Fibroblast of lung (primary cell): ENCODE results near the gene ZCWPW2.

Source experiments
- EZH2 ChIP-seq: IDR thresholded peaks from 2 replicates; pipeline ENCODE4 v1.5.1; 2012; ENCODE audit warnings: low read length, control low read depth, mild to moderate bottlenecking; ENCODE audit errors: missing control alignments
- TF ChIP-seq, protein P1 (sequence below), 2 donors: IDR thresholded peaks in 1 of 2; conservative IDR thresholded peaks in 1 of 2; 1 replicate in 1 of 2; 2 replicates in 1 of 2; pipeline ENCODE4 v1.5.1; 2011 to 2012; ENCODE audit warnings: low read length in 2 of 2, control low read depth in 1 of 2, inconsistent platforms in 1 of 2, low read depth in 1 of 2, mild to moderate bottlenecking in 1 of 2

DNA sequence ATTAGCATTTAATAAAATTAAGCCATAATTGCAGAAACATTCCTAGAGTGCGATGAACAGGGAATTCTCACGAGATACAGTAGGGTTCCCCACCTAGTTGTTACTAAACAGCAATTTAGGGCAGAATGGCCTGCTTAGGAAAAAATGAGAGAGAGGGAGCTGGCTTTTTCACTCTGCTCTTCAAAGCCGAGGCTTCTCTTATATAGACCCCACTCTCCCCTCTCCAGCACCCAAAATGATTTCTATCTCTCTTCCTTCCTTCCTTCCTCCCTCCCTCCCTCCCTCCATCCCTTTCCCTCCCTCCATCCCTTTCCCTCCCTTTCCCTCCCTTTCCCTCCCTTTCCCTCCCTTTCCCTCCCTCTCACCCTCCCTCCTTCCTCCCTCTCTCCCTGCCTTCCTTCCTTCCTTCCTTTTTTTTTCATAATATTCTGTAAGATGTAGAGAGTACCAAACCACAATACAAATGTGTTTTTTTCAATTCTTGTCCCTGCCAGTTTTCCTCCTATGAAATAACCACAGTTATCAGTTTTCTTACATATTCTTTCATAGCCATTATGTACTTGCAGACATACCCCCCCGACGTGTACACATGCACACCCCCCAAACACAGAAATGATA, 48.1 kb upstream of the ZCWPW2 start:
- TF ChIP-seq, protein P1, sequence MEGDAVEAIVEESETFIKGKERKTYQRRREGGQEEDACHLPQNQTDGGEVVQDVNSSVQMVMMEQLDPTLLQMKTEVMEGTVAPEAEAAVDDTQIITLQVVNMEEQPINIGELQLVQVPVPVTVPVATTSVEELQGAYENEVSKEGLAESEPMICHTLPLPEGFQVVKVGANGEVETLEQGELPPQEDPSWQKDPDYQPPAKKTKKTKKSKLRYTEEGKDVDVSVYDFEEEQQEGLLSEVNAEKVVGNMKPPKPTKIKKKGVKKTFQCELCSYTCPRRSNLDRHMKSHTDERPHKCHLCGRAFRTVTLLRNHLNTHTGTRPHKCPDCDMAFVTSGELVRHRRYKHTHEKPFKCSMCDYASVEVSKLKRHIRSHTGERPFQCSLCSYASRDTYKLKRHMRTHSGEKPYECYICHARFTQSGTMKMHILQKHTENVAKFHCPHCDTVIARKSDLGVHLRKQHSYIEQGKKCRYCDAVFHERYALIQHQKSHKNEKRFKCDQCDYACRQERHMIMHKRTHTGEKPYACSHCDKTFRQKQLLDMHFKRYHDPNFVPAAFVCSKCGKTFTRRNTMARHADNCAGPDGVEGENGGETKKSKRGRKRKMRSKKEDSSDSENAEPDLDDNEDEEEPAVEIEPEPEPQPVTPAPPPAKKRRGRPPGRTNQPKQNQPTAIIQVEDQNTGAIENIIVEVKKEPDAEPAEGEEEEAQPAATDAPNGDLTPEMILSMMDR (conservative IDR thresholded peaks at IDR 0.05 in 1 of 2, IDR thresholded peaks at IDR 0.05 in 1 of 2; ENCODE audit: low read depth in 1 of 2, low read length in 2 of 2), result no peak
- no peak for TF ChIP-seq EZH2
